ENCODE results near the gene GRAMD2B. TPM values are rescaled to one million over a fixed set of nuclear protein-coding genes. Genes with fewer than 3 reads are reported as not detected.

Gene GRAMD2B
- total RNA-seq, 2 donors from 2014 or later = 59.3 to 79.5 TPM

- DNase-seq (ENCODE audit: low spot score) = peak; percentile 11
- Histone ChIP-seq H3K27ac (peak overlapping the region; percentile 79 to 90), H3K36me3 (no peaks in the 10 kb centered on the region), H3K4me3 (no peak overlapping the region), H3K27me3 (replicated peaks; ENCODE audit: insufficient read depth) (no peaks in the 10 kb centered on the region), H3K9me3 (no peaks in the 10 kb centered on the region), H3K4me1 (ENCODE audit: control insufficient read depth in 1 of 2, low read depth in 2 of 2) (peaks cover 36 to 55% of the 10 kb centered on the region in 2 donors)
- peak; percentile 90 for ATAC-seq (ENCODE audit: insufficient number of reproducible peaks, low FRiP score, low read depth)
- TF ChIP-seq CTCF (IDR thresholded peaks at IDR 0.05) = no peak
Observed at GRCh38 chr5:126383246-126383645, 40.0 kb upstream of the GRAMD2B start.

- H3K4me3 ChIP-seq = no peak overlapping the region
- no peak for TF ChIP-seq CTCF (IDR thresholded peaks at IDR 0.05)
- H3K27ac ChIP-seq = peak overlapping the region; percentile 79 to 90
- peaks cover 36 to 55% of the 10 kb centered on the region in 2 donors for H3K4me1 ChIP-seq (ENCODE audit: control insufficient read depth in 1 of 2, low read depth in 2 of 2)
- ATAC-seq (ENCODE audit: insufficient number of reproducible peaks, low FRiP score, low read depth) = no peak
- H3K36me3 ChIP-seq = no peaks in the 10 kb centered on the region
- H3K27me3 ChIP-seq (replicated peaks; ENCODE audit: insufficient read depth) = no peaks in the 10 kb centered on the region
- H3K9me3 ChIP-seq = no peaks in the 10 kb centered on the region
- no peak for DNase-seq (ENCODE audit: low spot score)
Observed at GRCh38 chr5:126383776-126384175, 39.4 kb upstream of the GRAMD2B start.

- H3K4me1 ChIP-seq (ENCODE audit: control insufficient read depth in 1 of 2, low read depth in 2 of 2) = peaks cover 36 to 55% of the 10 kb centered on the region in 2 donors
- no peaks in the 10 kb centered on the region for H3K36me3 ChIP-seq
- H3K9me3 ChIP-seq = no peaks in the 10 kb centered on the region
- ATAC-seq (ENCODE audit: insufficient number of reproducible peaks, low FRiP score, low read depth) = peak; percentile 81
- DNase-seq (ENCODE audit: low spot score) = no peak
- TF ChIP-seq CTCF (IDR thresholded peaks at IDR 0.05) = no peak
- H3K27me3 ChIP-seq (replicated peaks; ENCODE audit: insufficient read depth) = no peaks in the 10 kb centered on the region
- H3K4me3 ChIP-seq = no peak overlapping the region
- H3K27ac ChIP-seq = peak overlapping the region; percentile 79 to 90
Observed at GRCh38 chr5:126384985-126385384, 38.2 kb upstream of the GRAMD2B start.

- no peaks in the 10 kb centered on the region for H3K36me3 ChIP-seq
- DNase-seq (ENCODE audit: low spot score) = no peak
- no peak for TF ChIP-seq CTCF (IDR thresholded peaks at IDR 0.05)
- H3K4me3 ChIP-seq = peak overlapping the region; percentile 6
- H3K9me3 ChIP-seq = no peaks in the 10 kb centered on the region
- peaks cover 36 to 55% of the 10 kb centered on the region in 2 donors for H3K4me1 ChIP-seq (ENCODE audit: control insufficient read depth in 1 of 2, low read depth in 2 of 2)
- no peak for ATAC-seq (ENCODE audit: insufficient number of reproducible peaks, low FRiP score, low read depth)
- H3K27ac ChIP-seq = peak overlapping the region; percentile 79 to 90
- H3K27me3 ChIP-seq (replicated peaks; ENCODE audit: insufficient read depth) = no peaks in the 10 kb centered on the region
Observed at GRCh38 chr5:126385524-126386502, 37.4 kb upstream of the GRAMD2B start.

DNA sequence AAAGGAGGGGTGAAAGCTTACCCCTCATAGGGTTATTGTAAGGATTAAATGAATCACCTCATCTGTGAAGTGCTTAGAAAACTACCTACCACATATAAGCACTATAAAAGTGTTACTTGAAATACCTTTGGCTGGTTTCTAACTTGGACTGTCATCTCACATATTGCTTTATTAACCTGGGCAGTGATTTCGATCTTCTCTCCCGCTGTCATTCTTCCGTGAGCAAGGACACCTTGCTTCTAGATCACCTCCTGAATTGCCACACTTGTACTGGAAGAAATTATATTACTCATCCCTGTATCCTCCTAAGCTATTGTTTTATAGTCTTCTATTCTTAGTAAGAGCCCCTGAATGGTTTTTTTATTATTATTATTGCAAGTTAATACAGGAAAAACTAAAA, 34.0 kb upstream of the GRAMD2B start:
- ATAC-seq (ENCODE audit: insufficient number of reproducible peaks, low FRiP score, low read depth) (no peak), DNase-seq (ENCODE audit: low spot score) (no peak)
- TF ChIP-seq CTCF (IDR thresholded peaks at IDR 0.05) = no peak
- Histone ChIP-seq H3K4me1 (ENCODE audit: control insufficient read depth in 1 of 2, low read depth in 2 of 2) (peaks cover 30 to 39% of the 10 kb centered on the region in 2 donors), H3K27me3 (replicated peaks; ENCODE audit: insufficient read depth) (no peaks in the 10 kb centered on the region), H3K27ac (no peak overlapping the region), H3K4me3 (no peak overlapping the region), H3K36me3 (no peaks in the 10 kb centered on the region), H3K9me3 (no peaks in the 10 kb centered on the region)
